GM21367 (cell line): ENCODE results near the gene AMIGO3.

Experiments
- ATAC-seq: cut with Tn5 transposase; IDR thresholded peaks from one replicate; pipeline ENCODE4 v1.9.1; 2021; ENCODE audit not compliant: unreplicated experiment

The AMIGO3 gene

DNA sequence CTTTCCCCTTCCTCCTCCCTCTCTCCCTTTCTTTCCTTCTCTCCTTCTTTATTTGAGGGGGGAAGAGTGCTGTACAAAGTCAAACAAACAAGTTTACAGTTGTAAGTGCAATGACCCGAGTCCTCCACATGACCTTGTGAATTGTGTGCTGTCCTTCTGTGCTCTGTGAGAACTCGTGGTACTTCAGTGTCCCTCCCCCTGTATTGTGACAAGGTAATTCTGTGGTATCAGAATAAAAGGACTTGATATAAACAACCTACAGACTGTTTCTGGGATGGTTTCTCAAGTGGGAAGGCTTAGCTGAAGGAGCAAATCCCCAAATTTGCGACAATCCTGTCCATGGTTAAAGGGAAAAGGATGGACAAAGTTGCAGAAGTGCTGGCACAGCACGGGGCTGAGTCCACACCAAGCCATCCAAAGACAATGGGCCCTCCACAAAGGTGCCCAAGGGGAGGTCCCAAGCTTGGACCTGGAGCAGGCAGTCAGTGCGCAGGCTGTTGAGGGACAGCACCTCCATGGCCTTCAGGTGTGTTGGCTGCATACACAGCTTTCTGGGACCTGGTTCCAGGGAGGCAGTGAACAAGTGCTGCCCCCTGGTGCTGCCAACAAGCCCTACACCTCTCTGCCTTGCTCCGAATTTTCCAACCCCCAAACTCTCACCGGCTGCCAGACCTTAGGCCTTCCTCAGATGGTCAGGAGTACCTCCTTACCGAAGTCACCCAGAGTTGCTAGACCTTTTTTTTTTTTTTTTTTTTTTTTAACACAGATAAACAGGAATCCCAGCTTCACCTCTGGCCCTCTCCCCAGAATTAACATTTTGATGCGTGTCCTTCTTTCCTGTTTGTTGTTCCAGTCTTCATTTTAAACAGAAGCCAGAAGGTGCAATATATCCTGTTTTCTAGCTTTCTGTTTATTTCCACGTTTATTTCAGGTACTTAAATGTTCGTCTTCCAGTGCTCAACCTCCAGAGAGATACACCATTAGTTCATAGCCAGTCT, 47.9 kb downstream of the AMIGO3 start:
- no peak for ATAC-seq

DNA sequence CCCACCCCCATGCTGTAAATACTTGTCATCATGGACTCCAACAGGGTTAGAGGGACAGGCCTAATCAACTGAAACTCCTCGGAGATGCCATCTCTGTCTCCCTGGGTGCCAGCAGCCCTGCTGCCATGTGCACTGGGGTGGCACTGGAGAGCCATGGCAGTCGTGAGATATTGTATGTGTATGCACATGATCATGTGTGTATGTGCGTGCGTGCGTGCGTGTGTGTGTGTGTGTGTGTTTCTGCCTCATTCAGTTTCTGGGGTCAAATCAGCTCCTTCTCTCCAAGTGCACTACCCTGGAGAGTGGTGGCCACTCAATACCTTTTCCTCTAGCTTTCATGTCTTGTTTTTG, 48.6 kb downstream of the AMIGO3 start:
- ATAC-seq: no peak

DNA sequence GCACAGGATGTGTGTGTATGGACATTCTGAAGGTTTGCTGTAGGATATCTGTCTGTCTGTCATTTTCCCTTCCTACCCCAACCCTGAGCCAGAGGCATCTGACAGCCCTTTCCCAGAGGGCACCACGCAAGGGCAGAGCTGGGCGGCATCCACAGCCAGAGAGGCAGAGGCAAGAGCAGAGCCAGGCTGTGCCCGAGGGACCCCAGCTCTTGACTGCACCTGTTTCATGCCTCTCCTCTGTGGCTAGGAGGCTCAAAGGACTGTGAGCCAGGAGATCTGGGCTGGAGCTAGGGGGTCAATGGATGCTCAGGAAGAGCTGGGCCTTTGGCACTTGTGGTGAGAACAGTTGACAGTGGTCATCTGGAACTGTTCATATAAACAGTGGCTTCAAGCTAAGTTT, 50.1 kb downstream of the AMIGO3 start:
- ATAC-seq: no peak

DNA sequence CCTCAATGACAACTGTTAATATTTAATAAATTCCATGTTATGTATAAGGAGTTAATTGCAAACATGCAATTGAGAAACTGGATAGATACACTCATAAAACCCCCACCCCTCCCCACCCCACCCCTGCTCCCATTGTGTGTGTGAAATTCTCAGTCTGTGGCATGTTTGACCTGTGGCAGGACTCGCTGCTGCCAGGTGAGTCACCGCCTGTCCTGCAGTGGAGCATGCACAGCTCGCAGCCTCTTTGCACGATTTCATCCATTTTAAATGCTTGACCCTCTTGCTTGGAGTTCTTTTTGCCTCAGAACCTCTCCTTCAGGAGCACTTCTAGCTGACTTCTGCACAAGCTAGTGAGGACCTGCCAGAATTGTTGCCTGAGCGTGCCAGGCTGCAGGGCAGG, 50.6 kb downstream of the AMIGO3 start:
- ATAC-seq: no peak

DNA sequence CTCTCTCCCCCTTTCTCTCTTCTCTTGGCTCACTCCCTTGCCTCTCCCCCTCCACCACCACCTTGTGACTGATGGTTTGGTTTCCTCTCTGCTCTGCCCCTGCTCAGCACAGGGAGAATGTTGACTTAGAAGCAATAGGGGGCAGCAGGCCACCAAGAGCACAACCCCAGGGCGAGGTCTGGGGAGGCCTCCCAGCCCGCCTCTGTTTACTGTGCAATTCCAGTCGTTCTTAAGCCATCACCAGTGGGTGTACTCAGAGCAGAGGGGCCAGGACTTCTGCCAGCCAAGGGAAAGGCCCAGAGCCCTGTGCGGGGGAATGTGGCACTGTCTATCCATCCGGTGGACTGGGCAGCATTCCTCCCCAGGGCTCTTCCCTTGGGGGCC, 51.1 kb downstream of the AMIGO3 start:
- ATAC-seq: no peak

DNA sequence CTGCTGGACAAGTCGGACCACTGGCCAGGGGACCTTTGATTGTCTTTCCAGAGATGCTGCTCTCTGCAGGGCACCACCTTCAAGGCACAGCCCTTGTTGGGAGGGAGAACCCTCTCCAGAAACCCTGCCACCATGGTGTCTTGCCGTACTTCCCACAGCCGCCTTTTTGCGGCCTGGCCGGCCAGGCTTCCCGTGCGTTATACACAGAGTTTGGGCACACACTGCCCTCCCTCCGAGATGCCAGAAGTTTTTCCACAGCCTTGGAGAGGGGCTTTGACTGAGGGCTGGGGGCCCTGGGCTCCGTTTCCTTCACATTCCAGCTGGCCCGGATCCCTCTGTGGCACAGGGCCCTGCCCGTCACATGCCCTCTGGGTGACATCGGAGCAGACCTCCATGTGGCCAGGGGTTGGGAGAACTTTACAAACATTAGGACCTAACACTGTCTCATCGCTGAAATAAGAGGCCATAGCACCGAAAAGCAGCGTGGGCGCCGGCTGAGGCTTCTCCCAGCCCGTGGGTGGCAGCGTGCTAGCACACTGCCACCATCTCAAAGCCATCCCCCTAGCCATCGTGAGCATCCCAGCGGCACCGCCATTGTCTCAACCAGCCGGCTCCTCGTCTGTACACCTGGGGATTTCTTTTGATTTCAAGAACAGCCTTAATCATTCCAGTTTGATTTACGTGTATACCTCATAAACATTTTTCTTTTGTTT, 51.6 kb downstream of the AMIGO3 start:
- ATAC-seq: no peak
